HG03039 (cell line): ENCODE measurements around the gene PRIMA1.

ENCODE experiments used
- ATAC-seq: cut with Tn5 transposase; IDR thresholded peaks from one replicate; pipeline ENCODE4 v1.9.1; 2021; ENCODE audit warnings: mild to moderate bottlenecking, moderate library complexity; ENCODE audit not compliant: unreplicated experiment

Gene PRIMA1

GRCh38 chr14:93733631-93734030 lies 54.7 kb downstream of the PRIMA1 start:
- ATAC-seq, result no peak

DNA sequence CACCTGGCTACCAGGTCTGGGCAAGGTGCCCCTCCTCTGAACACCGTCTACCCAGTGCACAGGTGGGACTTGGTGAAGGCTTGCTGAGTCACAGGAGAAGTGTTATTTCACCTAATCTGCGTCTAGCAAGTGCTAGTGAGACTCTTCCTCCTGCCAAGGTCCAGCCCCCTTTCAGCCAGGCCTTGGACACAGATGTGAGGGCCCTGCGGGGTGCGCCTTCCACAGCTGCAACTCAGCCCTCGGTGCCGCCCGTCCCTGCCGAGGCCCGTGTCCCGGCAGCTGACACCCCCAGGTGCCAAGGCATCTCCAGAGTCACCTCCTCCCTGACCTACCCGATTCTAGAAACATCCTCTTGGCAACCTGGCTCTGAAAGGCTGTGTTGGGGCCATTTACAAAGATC lies 55.1 kb downstream of the PRIMA1 start:
- no peak for ATAC-seq

GRCh38 chr14:93732524-93732923 lies 55.8 kb downstream of the PRIMA1 start:
- no peak for ATAC-seq

DNA sequence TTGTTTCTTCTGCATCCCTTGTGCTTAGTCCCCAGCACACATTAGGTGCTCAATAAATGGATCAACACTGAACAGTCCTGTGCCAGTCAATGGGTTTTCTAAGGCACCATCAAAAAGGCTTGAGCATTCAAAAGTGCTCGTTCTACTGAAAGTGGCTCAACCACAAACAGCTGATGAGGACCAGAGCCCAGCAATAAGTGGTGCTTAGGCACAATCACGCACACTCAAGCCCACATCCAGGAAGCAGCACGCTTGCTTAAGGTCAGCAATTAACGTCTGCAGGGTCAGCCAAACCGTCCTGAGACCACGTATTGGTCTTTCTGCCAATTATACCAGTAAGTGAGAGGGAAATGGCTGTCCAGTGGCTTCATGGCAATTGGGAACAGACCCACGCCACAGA lies 56.5 kb downstream of the PRIMA1 start:
- ATAC-seq, result no peak

- no peak for ATAC-seq
These were observed 58.3 kb downstream of the PRIMA1 start for GRCh38 chr14:93729993-93730392.

GRCh38 chr14:93728651-93729016 lies 59.7 kb downstream of the PRIMA1 start:
- ATAC-seq, result no peak

DNA sequence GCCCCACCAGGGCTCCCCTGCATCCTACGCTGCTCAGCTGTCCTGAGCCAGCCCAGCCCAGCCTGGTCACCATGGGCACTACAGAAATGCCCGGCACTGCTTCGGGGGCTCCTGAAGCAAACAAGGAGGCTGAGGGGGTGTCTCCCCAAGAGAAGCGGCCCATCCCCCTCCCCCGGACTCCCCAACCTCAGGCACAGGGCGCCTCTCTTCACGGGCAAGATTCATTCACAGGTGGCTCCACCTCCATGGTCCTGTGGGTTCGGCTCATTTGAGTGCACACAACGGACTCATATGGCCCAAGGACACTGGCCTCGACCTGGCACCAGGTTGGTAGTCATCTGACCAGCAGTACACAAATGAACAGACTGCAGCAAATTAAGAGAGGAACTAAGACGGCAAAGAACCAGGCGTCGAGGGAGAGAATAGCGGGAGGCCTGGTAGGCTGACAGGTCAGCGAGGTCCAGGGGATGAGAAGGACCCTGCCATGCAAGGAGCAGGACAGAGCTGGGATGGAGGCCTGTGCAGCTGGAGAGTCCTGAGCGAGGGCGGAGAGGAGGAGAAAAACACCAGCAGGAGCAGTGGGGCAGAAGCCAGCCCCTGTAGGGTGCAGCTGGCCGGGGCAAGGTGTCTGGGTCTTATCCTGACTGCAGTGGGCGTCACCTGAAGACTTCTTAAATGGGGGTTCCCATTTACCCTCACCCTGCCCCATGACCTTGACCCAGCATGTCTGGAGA lies 60.2 kb downstream of the PRIMA1 start:
- no peak for ATAC-seq

DNA sequence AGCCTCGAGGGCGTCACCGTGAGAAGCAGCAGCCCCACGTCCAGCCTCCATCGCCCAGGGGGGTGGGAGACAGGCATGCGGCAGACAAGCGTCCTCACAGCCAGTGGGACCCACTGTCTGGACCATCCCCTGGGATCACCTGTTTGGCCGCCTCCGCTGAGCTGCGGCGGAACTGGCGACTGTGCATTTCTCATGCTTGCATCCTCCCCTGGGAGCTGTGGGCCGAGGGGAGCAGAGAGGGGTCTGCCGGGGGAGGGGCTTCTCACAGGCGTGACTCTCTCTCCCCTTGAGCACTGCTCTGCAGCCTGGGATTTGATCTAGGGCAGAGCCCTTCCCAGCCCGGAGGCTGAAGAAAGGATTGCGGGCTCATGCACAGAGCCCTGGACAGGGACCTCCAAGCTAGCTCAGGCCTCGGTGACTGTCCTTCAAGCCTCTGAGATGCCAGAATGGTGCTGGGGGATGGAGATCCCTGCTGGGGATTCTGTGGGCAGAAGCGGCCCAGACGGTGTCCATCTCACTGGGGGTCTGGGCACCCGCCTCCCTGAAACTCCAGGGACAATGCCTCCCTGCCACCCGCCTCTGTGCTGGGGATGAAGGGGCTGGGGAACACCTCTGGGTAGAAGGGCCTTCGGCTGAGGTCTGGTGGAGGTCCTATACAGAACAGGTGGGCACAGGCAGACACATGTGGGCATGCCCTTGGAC lies 61.1 kb downstream of the PRIMA1 start:
- ATAC-seq, result no peak

GRCh38 chr14:93725993-93726392 lies 62.3 kb downstream of the PRIMA1 start:
- no peak for ATAC-seq

DNA sequence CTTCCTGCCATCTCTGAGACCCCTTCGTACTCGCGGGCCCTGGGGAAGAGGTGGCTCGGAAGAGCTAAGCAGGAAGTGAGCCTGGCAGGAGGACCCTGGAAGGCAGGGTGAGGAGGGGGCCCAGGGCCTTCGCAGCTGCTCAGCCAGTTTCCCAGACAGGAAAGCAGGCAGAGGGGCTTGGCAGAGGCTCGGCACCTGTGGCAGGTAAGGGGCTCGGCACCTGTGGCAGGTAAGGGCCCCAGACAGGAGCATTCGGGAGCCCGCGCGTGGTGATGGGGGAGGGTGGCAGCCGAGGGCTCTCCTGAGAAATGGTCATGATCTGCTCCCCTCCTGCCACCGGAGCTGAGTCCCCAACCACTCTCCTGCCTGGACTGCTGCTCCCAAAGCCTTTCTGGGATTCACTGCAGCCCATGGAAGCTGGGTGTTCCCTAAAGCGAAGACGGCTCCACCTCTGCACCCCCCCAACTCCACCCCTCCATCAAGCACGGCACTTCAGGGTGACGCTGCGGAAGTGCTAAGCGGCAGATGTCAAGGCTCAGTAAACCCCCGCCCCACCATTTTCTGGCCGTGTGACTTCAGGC lies 63.2 kb downstream of the PRIMA1 start:
- no peak for ATAC-seq

- no peak for ATAC-seq
These were observed 65.3 kb downstream of the PRIMA1 start for GRCh38 chr14:93723001-93723400.

- ATAC-seq, result no peak
These were observed 67.3 kb downstream of the PRIMA1 start for GRCh38 chr14:93720981-93721483.

GRCh38 chr14:93720076-93720815 lies 68.0 kb downstream of the PRIMA1 start:
- ATAC-seq, result no peak

GRCh38 chr14:93719256-93719655 lies 69.0 kb downstream of the PRIMA1 start:
- no peak for ATAC-seq

DNA sequence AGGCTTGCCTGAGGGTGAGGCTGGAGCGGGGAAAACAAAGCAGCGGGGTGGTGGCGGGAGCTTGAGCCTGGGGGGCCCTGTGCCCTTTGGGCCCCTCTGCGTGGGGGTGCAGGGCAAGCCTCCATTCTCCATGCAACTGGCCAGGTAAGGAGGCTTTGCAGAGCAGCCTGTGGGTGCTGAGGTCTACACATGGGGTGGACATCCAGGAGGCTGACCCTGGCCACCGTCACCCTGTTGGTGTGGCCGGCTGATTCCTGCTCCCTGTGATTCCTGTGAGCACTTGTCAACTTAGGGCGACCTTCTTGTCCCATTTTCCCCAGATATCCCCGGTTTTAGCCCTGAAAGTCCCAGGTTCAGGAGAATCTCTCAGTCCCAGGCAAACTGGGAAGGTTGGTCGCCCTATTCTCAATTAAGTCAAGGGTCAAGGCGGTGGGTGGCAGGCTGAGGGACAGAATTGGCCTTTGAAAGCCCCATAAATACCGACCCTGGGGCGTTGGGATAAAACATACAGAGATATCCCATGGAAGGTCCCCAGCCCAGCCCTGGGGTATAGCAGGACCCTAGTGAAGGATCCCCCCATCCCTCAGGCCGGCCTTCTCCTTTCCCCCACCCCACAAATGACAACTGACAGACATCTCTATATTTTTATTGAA lies 70.5 kb downstream of the PRIMA1 start:
- ATAC-seq, result no peak

GRCh38 chr14:93716746-93717667 lies 71.3 kb downstream of the PRIMA1 start:
- no peak for ATAC-seq

GRCh38 chr14:93716002-93716745 lies 72.1 kb downstream of the PRIMA1 start:
- no peak for ATAC-seq

- ATAC-seq, result no peak
These were observed 72.9 kb downstream of the PRIMA1 start for GRCh38 chr14:93715279-93715927.

DNA sequence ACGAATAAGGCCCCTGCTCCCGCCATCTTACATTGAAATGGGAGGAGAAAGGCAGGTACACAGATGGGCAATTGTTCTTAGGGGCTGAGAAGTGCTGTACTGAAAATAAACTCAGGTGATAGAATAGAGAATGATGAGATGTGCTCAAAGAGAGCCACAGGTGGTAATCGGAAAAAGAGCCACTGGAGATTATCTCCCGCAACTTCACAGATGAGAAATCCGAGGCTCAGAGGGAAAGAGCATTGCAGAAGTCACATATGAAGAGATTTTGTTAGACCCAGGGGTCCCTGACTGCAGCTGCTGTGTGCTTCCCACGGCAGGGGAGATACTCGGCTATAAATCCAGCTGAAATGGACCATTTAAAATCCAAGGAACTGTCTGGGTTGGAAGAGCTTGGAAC lies 73.7 kb downstream of the PRIMA1 start:
- no peak for ATAC-seq
